HepG2 (cell line): Measurements from ENCODE around the gene ZNF276. TPM values are rescaled to one million over a fixed set of nuclear protein-coding genes. Genes with fewer than 3 reads are reported as not detected.
A peak's percentile ranks its signal among the peaks of the same experiment; 100 is the strongest.

Experiments used
- CCAR2 ChIP-seq: fragments of 200-400 bp; formaldehyde crosslinking; optimal IDR thresholded peaks from 2 replicates; pipeline ENCODE3; 2018; ENCODE audit warnings: low read depth, mild to moderate bottlenecking, low read length, moderate library complexity
- DPF2 ChIP-seq: sonication (generic); formaldehyde crosslinking; IDR thresholded peaks from 2 replicates; pipeline ENCODE4 v1.4.0; 2020; ENCODE audit warnings: mild to moderate bottlenecking, low read depth, missing genetic modification reagents, borderline replicate concordance
- FOXK1 ChIP-seq: sonication (generic); formaldehyde crosslinking; IDR thresholded peaks from 2 replicates; pipeline ENCODE4 v1.4.0; 2020; ENCODE audit warnings: low read depth, missing genetic modification reagents, borderline replicate concordance
- GATAD2A ChIP-seq: IDR thresholded peaks from 2 replicates; pipeline ENCODE4 v1.6.1; 2016
- HMG20B ChIP-seq: conservative IDR thresholded peaks from 2 replicates; pipeline ENCODE4 v1.6.1; 2016; ENCODE audit warnings: missing genetic modification reagents, missing compliant biosample characterization
- JUN ChIP-seq: sonication (generic); formaldehyde crosslinking; IDR thresholded peaks from 2 replicates; pipeline ENCODE4 v1.4.0; 2020; ENCODE audit warnings: mild to moderate bottlenecking, missing genetic modification reagents
- MED1 ChIP-seq: sonication (generic); formaldehyde crosslinking; IDR thresholded peaks from 2 replicates; pipeline ENCODE4 v1.4.0; 2020; ENCODE audit warnings: missing genetic modification reagents
- MTA1 ChIP-seq: sonication (generic); formaldehyde crosslinking; IDR thresholded peaks from 2 replicates; pipeline ENCODE4 v1.4.0; 2020; ENCODE audit warnings: missing genetic modification reagents, mild to moderate bottlenecking, borderline replicate concordance
- NCOA2 ChIP-seq: sonication (generic); formaldehyde crosslinking; IDR thresholded peaks from 2 replicates; pipeline ENCODE4 v1.8.0; 2022; ENCODE audit warnings: inconsistent platforms
- NR2F6 ChIP-seq, 2 experiments: IDR thresholded peaks; 2 replicates each; pipeline ENCODE4 v1.6.1; 2016; ENCODE audit warnings: antibody characterized with exemption in 1 of 2, mild to moderate bottlenecking in 1 of 2
- POLR2AphosphoS5 ChIP-seq: IDR thresholded peaks from 2 replicates; pipeline ENCODE4 v1.6.1; 2012; ENCODE audit warnings: low read depth, low read length
- SATB2 ChIP-seq: sonication (generic); formaldehyde crosslinking; IDR thresholded peaks from 2 replicates; pipeline ENCODE4 v1.5.0; 2020; ENCODE audit warnings: missing genetic modification reagents
- TEAD3 ChIP-seq: optimal IDR thresholded peaks from 2 replicates; pipeline ENCODE3; 2016; ENCODE audit warnings: borderline replicate concordance
- TERF1 ChIP-seq: sonication (generic); formaldehyde crosslinking; IDR thresholded peaks from 2 replicates; pipeline ENCODE4 v1.8.0; 2022; ENCODE audit warnings: mild to moderate bottlenecking, missing genetic modification reagents, moderate library complexity
- TFDP1 ChIP-seq: IDR thresholded peaks from 2 replicates; pipeline ENCODE4 v1.6.1; 2016; ENCODE audit warnings: missing compliant biosample characterization, missing genetic modification reagents, borderline replicate concordance
- TOPORS ChIP-seq: sonication (generic); formaldehyde crosslinking; IDR thresholded peaks from 2 replicates; pipeline ENCODE4 v1.8.0; 2023; ENCODE audit warnings: mild to moderate bottlenecking, missing genetic modification reagents
- ZFP90 ChIP-seq: sonication (generic); formaldehyde crosslinking; IDR thresholded peaks from 2 replicates; pipeline ENCODE4 v1.8.0; 2022; ENCODE audit warnings: missing genetic modification reagents, mild to moderate bottlenecking, inconsistent platforms, borderline replicate concordance
- ZNF160 ChIP-seq: sonication (generic); formaldehyde crosslinking; IDR thresholded peaks from 2 replicates; pipeline ENCODE4 v1.8.0; 2022; ENCODE audit warnings: mild to moderate bottlenecking, inconsistent platforms, missing genetic modification reagents
- ZNF33A ChIP-seq: sonication (generic); formaldehyde crosslinking; IDR thresholded peaks from 2 replicates; pipeline ENCODE4 v1.5.1; 2020; ENCODE audit warnings: missing genetic modification reagents, mild to moderate bottlenecking, moderate library complexity, borderline replicate concordance
- ZNF441 ChIP-seq: sonication (generic); formaldehyde crosslinking; IDR thresholded peaks from 2 replicates; pipeline ENCODE4 v1.7.0; 2021; ENCODE audit warnings: missing genetic modification reagents, borderline replicate concordance
- ZNF501 ChIP-seq: sonication (generic); formaldehyde crosslinking; IDR thresholded peaks from 2 replicates; pipeline ENCODE4 v1.5.1; 2020; ENCODE audit warnings: mild to moderate bottlenecking, moderate library complexity, missing genetic modification reagents
- ZNF557 ChIP-seq: sonication (generic); formaldehyde crosslinking; IDR thresholded peaks from 2 replicates; pipeline ENCODE4 v1.4.0; 2020; ENCODE audit warnings: missing genetic modification reagents
- ZNF567 ChIP-seq: sonication (generic); formaldehyde crosslinking; IDR thresholded peaks from 2 replicates; pipeline ENCODE4 v1.8.1; 2023; ENCODE audit warnings: mild to moderate bottlenecking, missing genetic modification reagents, borderline replicate concordance
- ZNF589 ChIP-seq: sonication (generic); formaldehyde crosslinking; conservative IDR thresholded peaks from 2 replicates; pipeline ENCODE4 v1.8.0; 2022; ENCODE audit warnings: mild to moderate bottlenecking, moderate library complexity, missing genetic modification reagents
- ZNF670 ChIP-seq: sonication (generic); formaldehyde crosslinking; IDR thresholded peaks from 2 replicates; pipeline ENCODE4 v1.8.0; 2022; ENCODE audit warnings: mild to moderate bottlenecking, missing genetic modification reagents, borderline replicate concordance
- ZNF737 ChIP-seq: sonication (generic); formaldehyde crosslinking; IDR thresholded peaks from 2 replicates; pipeline ENCODE4 v1.5.0; 2020; ENCODE audit warnings: missing genetic modification reagents, mild to moderate bottlenecking, borderline replicate concordance
- ZNF761 ChIP-seq: sonication (generic); formaldehyde crosslinking; conservative IDR thresholded peaks from 2 replicates; pipeline ENCODE4 v1.4.0; 2020; ENCODE audit warnings: mild to moderate bottlenecking, missing genetic modification reagents
- ZSCAN21 ChIP-seq: sonication (generic); formaldehyde crosslinking; IDR thresholded peaks from 2 replicates; pipeline ENCODE4 v1.8.0; 2022; ENCODE audit warnings: mild to moderate bottlenecking, missing genetic modification reagents, moderate library complexity, borderline replicate concordance
- polyA plus RNA-seq, 8 experiments: library from polyadenylated mRNA; depleted of rRNA in 3 of 8; stranded (reverse) in 7 of 8; unstranded in 1 of 8; fragments of >200 nt; fragmentation: Illumina TruSeq in 4 of 8; extraction: Trizol in 4 of 8; gene quantifications; 2 replicates each; pipeline versions ENCODE4 v1.2.1 to v1.2.3, GENCODE V29; 2011 to 2016; ENCODE audit warnings: low read depth in 4 of 8, missing spikeins in 1 of 8, mixed read lengths in 1 of 8; ENCODE audit not compliant: insufficient read depth in 1 of 8
- total RNA-seq, 5 experiments: library from RNA; depleted of rRNA; stranded (reverse); fragments of >200 nt; fragmentation: Illumina TruSeq; extraction: Trizol; gene quantifications; 2 replicates each; pipeline ENCODE4 v1.2.3, GENCODE V29; 2016; ENCODE audit warnings: low read depth in 1 of 5

Gene ZNF276
- total and polyA plus RNA-seq, 2 of the 13 experiments (the other 11 are each of a cell fraction or from before 2014, with no cell fraction given), result 17.7 to 18.0 TPM

DNA sequence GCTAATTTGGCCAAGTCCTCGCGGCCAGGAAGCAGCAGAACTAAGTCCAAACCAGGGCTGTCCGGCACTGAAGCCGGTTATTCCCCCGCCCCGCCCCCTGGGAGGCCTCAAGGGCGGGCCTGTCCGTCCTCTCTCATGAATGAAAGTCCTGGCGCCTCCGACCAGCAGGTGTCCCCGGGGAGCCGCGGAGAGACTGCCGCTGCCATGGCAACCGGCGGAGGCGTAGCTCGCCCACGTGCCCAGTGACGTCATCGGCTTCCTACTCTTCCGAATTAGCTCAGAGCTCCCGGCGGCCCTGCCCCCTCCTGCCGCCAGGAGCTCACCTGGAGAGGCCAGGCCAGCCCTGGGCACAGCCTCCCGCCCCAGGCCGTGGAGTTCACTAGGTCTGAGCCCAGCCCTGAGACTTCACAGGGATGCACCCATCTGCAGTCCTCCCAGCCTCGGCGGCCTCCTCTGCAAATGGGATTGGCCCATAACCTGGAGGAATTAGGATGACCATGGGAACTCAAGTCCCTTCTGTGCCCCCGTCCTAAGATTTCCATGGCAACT, 21.2 kb upstream of the ZNF276 start (continued):
- TF ChIP-seq FOXK1 (CRISPR knock-in tag) (peak; percentile 70; the same call in 1 of the 2 replicates), JUN (peak; percentile 95), ZNF761 (peak; percentile 77), ZNF589 (CRISPR knock-in tag) (peak; percentile 1; the same call in 1 of the 2 replicates), DPF2 (CRISPR knock-in tag) (peak; percentile 36; the same call in 1 of the 2 replicates), MTA1 (CRISPR knock-in tag) (0 out of 2 replicates have a peak, but pooled peaks have one; percentile 20), NR2F6 (IDR thresholded peaks at IDR 0.05) (no peak; the same call in 1 of the 2 replicates), NR2F6 (CRISPR knock-in tag; IDR thresholded peaks at IDR 0.05) (peak; percentile 12; the same call in 1 of the 2 replicates), MED1 (CRISPR knock-in tag) (peak; percentile 78; the same call in 1 of the 2 replicates), ZNF670 (CRISPR knock-in tag) (0 out of 2 replicates have a peak, but pooled peaks have one; percentile 74), ZFP90 (peak; percentile 78; the same call in 1 of the 2 replicates), ZNF567 (CRISPR knock-in tag) (peak; percentile 97), POLR2AphosphoS5 (peak; percentile 44), GATAD2A (CRISPR knock-in tag) (peak; percentile 76), ZNF501 (CRISPR knock-in tag) (peak; percentile 94; the same call in 1 of the 2 replicates), SATB2 (no peak), CCAR2 (peak; percentile 49), ZSCAN21 (CRISPR knock-in tag) (peak; percentile 39; the same call in 1 of the 2 replicates), ZNF557 (CRISPR knock-in tag) (no peak), ZNF737 (CRISPR knock-in tag) (no peak), TEAD3 (CRISPR knock-in tag) (peak; percentile 49), ZNF441 (CRISPR knock-in tag) (peak; percentile 83), TERF1 (no peak), NCOA2 (CRISPR knock-in tag) (peak; percentile 58; the same call in 1 of the 2 replicates), HMG20B (CRISPR knock-in tag) (no peak), TFDP1 (CRISPR knock-in tag) (peak; percentile 54; the same call in 1 of the 2 replicates), ZNF160 (CRISPR knock-in tag) (0 out of 2 replicates have a peak, but pooled peaks have one; percentile 57), ZNF33A (CRISPR knock-in tag) (no peak; the same call in 1 of the 2 replicates), TOPORS (peak; percentile 90; the same call in 1 of the 2 replicates)
